CD4-positive, alpha-beta T cell treated with Interleukin-21 for 1 hour (primary cell): ENCODE results near the gene BCKDK.

Experiments
- DNase-seq: peaks from one replicate; pipeline ENCODE4 v3.0.0-alpha.2; 2020

BCKDK gene

GRCh38 chr16:31080756-31081419, 27.3 kb upstream of the BCKDK start:
- DNase-seq: no peak

- no peak for DNase-seq
These were observed 26.5 kb upstream of the BCKDK start for GRCh38 chr16:31081428-31082351.

GRCh38 chr16:31082368-31083045, 25.7 kb upstream of the BCKDK start:
- no peak for DNase-seq

GRCh38 chr16:31083081-31083480, 25.1 kb upstream of the BCKDK start:
- no peak for DNase-seq

- no peak for DNase-seq
These were observed 24.6 kb upstream of the BCKDK start for GRCh38 chr16:31083556-31083955.

GRCh38 chr16:31083981-31084380, 24.2 kb upstream of the BCKDK start:
- DNase-seq: no peak

GRCh38 chr16:31084584-31085302, 23.4 kb upstream of the BCKDK start:
- no peak for DNase-seq

GRCh38 chr16:31085411-31085810, 22.8 kb upstream of the BCKDK start:
- no peak for DNase-seq

GRCh38 chr16:31085873-31086628, 22.1 kb upstream of the BCKDK start:
- no peak for DNase-seq

GRCh38 chr16:31086629-31086906, 21.6 kb upstream of the BCKDK start:
- DNase-seq: no peak

GRCh38 chr16:31087481-31087880, 20.7 kb upstream of the BCKDK start:
- DNase-seq: no peak

- DNase-seq: no peak
These were observed 20.2 kb upstream of the BCKDK start for GRCh38 chr16:31087971-31088370.

GRCh38 chr16:31088459-31089183, 19.6 kb upstream of the BCKDK start, which contains the start of gene PRSS53:
Gene PRSS53 (minus strand): TSS chr16:31088943. CDS start chr16:31088809, 134 bp downstream.
- no peak for DNase-seq

- DNase-seq: no peak
These were observed 19.0 kb upstream of the BCKDK start for GRCh38 chr16:31089199-31089598.

- DNase-seq: no peak
These were observed 17.6 kb upstream of the BCKDK start for GRCh38 chr16:31090540-31090939.

- DNase-seq: no peak
These were observed 15.9 kb upstream of the BCKDK start for GRCh38 chr16:31092330-31092729.

- DNase-seq: no peak
These were observed 15.0 kb upstream of the BCKDK start for GRCh38 chr16:31093132-31093703.

- DNase-seq: no peak
These were observed 14.1 kb upstream of the BCKDK start for GRCh38 chr16:31094088-31094423.

GRCh38 chr16:31094424-31095120, 13.6 kb upstream of the BCKDK start, which contains the start of gene VKORC1:
Gene VKORC1 (minus strand): TSS chr16:31094797. CDS start chr16:31094729, 68 bp downstream.
- DNase-seq: peak; percentile 91

- DNase-seq: no peak
These were observed 8.1 kb upstream of the BCKDK start for GRCh38 chr16:31099860-31100638.
